ENCODE results near the gene NR6A1.

NR6A1 gene

GRCh38 chr9:124472770-124473169, 298.3 kb downstream of the NR6A1 start:
- no peak for DNase-seq (ENCODE audit: low read depth in 3 of 3)

DNA sequence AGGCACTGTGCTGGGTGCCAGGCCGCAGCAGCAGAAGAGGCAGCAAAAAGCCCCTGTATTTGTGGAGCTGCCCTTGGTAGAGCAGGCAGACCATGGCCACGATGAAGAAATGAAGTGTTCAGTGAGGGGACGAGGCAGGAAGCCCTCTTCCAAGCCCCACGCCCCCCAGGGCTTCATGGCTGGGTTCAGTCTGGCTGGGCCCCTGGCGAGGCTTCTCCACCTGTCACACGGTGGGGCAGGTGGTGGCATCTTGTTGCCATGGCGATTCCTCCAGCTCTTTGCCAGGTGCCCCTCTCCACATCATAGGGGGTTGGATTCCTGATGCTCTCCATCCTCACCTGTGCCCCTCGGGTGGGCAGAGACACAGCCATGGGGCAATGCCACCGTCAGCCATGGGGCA, 299.4 kb downstream of the NR6A1 start:
- DNase-seq (ENCODE audit: low read depth in 3 of 3), result no peak

DNA sequence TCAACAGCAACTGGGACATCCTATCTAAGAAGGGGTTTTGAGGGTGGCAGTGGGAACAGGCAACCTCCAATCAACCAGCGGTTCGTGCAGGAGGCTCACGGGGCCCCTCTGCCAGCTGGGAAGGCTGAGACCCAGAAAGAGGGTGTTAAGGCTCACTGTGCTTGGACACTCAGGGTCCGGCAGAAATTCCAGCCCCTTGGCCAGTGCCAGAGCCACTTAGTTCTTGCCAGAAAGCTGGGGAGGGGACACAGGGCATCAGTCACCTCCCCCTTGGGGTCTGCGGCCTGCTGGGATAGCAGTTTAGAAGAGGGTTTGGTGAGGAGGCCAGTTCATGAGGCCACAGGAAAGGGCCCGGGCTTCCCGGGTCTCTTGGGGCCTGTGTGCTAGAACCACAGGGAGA, 300.4 kb downstream of the NR6A1 start:
- DNase-seq (ENCODE audit: low read depth in 3 of 3), result no peak

DNA sequence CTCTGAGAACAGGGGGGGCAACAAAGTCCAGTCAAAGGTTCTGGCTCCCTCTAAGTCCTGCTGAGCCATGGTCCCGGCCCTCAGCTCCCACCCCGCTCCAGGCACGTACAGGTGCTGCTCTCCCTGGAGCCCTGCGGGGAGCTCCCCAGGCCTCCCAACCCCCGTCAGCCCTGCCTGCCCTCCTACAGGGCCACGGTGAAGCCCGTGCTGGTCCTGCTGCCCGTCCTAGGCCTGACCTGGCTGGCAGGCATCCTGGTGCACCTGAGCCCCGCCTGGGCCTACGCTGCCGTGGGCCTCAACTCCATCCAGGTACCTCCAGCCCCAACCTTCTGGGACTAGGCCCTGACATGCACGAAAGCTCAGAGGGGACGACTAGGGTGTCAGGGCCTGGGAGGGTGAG, 300.8 kb downstream of the NR6A1 start:
- no peak for DNase-seq (ENCODE audit: low read depth in 3 of 3)

- DNase-seq (ENCODE audit: low read depth in 3 of 3), result no peak
Observed at GRCh38 chr9:124469011-124469832, 301.9 kb downstream of the NR6A1 start.

DNA sequence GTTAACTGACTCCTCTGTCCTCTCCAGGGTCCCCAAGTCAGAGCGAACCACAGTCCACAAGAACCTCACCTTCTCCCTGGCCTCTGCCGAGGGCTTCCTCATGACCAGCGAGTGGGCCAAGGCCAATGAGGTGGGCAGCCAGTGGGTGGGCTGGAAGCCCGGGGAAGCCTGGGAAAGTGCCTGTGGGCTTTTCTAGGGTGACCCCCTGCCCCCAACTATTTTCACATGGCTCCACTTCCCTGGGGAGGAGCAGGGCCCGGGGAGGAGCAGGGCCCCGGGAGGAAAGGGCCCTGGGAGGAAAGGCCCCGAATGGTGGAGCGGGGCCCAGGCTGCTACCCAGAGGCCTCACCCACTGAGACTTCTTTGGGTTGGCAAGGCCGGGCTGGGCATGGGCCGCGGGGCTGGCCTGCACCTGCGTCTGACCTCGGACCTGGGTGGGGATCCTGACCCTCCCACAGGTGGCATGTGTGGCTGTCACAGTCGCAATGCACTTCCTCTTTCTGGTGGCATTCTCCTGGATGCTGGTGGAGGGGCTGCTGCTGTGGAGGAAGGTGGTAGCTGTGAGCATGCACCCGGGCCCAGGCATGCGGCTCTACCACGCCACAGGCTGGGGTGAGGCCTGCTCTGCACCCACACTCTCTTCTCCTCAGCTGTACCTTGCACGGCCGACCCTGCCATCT, 302.9 kb downstream of the NR6A1 start:
- DNase-seq (ENCODE audit: low read depth in 3 of 3), result no peak

GRCh38 chr9:124467410-124468060, 303.6 kb downstream of the NR6A1 start:
- no peak for DNase-seq (ENCODE audit: low read depth in 3 of 3)
